CD4-positive, alpha-beta T cell (primary cell): Measurements from ENCODE around the gene MEAF6. TPM values are rescaled to one million over a fixed set of nuclear protein-coding genes. Genes with fewer than 3 reads are reported as not detected.

ENCODE experiments used
- ATAC-seq: fragments of 200-7000 bp; cut with Tn5 transposase; one replicate; pipeline ENCODE4 v1.10.0; 2022; ENCODE audit warnings: mild to moderate bottlenecking; ENCODE audit not compliant: poor library complexity
- CTCF ChIA-PET: fragments of 350-600 bp; sonication (Branson Sonifier 250); formaldehyde crosslinking; loops from one replicate; lab custom pipeline; 2021; ENCODE audit warnings: antibody characterized with exemption, inconsistent platforms; lab: Charles Lee
- POLR2A ChIA-PET: fragments of 350-600 bp; sonication (Branson Sonifier 250); formaldehyde crosslinking; loops from one replicate; lab custom pipeline; 2021; ENCODE audit warnings: antibody characterized with exemption, inconsistent platforms; lab: Charles Lee
- DNase-seq, 14 experiments: peaks; one replicate each; pipeline ENCODE4 v3.0.0-alpha.2; 2013 to 2020; ENCODE audit warnings: mixed read lengths in 2 of 14
- H3K27ac ChIP-seq, 2 donors: one replicate each; pipeline versions ENCODE4 v1.5.1 to v1.7.0; 2013; ENCODE audit warnings: low read length in 2 of 2, low read depth in 1 of 2, mild to moderate bottlenecking in 1 of 2
- H3K27me3 ChIP-seq, 2 experiments: 1 replicate in 1 of 2; 2 replicates in 1 of 2; pipeline versions ENCODE4 v1.6.1 to v1.7.0; 2013; ENCODE audit warnings: low read length in 2 of 2, control low read depth in 1 of 2, mild to moderate bottlenecking in 1 of 2, moderate library complexity in 1 of 2; ENCODE audit not compliant: insufficient read depth in 2 of 2, control insufficient read depth in 1 of 2
- H3K36me3 ChIP-seq: one replicate; pipeline ENCODE4 v1.6.1; 2013; ENCODE audit warnings: low read length, control low read depth; ENCODE audit not compliant: insufficient read depth
- H3K4me1 ChIP-seq: one replicate; pipeline ENCODE4 v1.6.1; 2013; ENCODE audit warnings: low read length, control low read depth; ENCODE audit not compliant: insufficient read depth
- H3K4me3 ChIP-seq: one replicate; pipeline ENCODE4 v1.5.1; 2013; ENCODE audit warnings: mild to moderate bottlenecking, low read length, moderate library complexity
- H3K9me3 ChIP-seq, 2 experiments: 1 replicate in 1 of 2; 2 replicates in 1 of 2; pipeline versions ENCODE4 v1.6.1 to v1.7.0; 2013; ENCODE audit warnings: low read length in 2 of 2, mild to moderate bottlenecking in 2 of 2, control low read depth in 1 of 2, moderate library complexity in 1 of 2; ENCODE audit not compliant: control insufficient read depth in 1 of 2, insufficient read depth in 1 of 2
- H3K27ac Mint-ChIP-seq: one replicate; pipeline ENCODE4 v1.8.0; 2020; ENCODE audit warnings: mixed read lengths
- H3K27me3 Mint-ChIP-seq: one replicate; pipeline ENCODE4 v1.8.0; 2021; ENCODE audit warnings: mixed read lengths
- H3K36me3 Mint-ChIP-seq: one replicate; pipeline ENCODE4 v1.8.0; 2021; ENCODE audit warnings: low read depth, mixed read lengths
- H3K4me1 Mint-ChIP-seq: one replicate; pipeline ENCODE4 v1.8.0; 2021; ENCODE audit warnings: low read depth, mixed read lengths
- H3K4me3 Mint-ChIP-seq: one replicate; pipeline ENCODE4 v1.8.0; 2020; ENCODE audit warnings: mild to moderate bottlenecking, mixed read lengths
- H3K9me3 Mint-ChIP-seq: one replicate; pipeline ENCODE4 v1.8.0; 2020; ENCODE audit warnings: mixed read lengths
- intact Hi-C, 2 experiments: fragments of 100-400 bp; cut with DNase I in 1 of 2; cut with micrococcal nuclease in 1 of 2; formaldehyde crosslinking; loops; one replicate each; pipeline versions ENCODE4 v1.15.1 to v1.9.0; 2023 to 2025; cut with DNase I, micrococcal nuclease
- total RNA-seq, 174 experiments: library from RNA in 2 of 174; stranded (reverse) in 2 of 174; gene quantifications; one replicate each; pipeline ENCODE4 v1.2.3 and lab custom pipeline; 2021 to 2026
- TF ChIP-seq, protein P1 (sequence below): fragments of 200-600 bp; IDR thresholded peaks from one replicate; pipeline ENCODE4 v1.8.0; 2022; ENCODE audit warnings: antibody characterized with exemption, mild to moderate bottlenecking

Gene MEAF6
- total RNA-seq, 2 experiments from 2014 or later = 39.0 to 41.5 TPM

DNA sequence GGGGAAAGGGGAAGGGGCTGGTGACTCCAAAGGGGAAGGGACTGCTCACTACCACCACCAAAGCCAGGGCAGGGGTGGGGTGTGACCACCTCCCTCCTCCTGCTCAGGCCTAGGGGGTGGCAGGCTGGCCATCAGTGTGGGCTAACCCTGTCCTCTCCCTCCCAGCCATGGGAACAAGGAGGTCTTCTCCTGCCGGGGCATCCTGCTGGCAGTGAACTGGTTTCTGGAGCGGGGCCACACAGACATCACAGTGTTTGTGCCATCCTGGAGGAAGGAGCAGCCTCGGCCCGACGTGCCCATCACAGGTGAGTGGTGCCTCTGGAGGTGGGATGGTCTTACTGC is 34.5 kb downstream of the MEAF6 start:
- Histone ChIP-seq H3K4me3 (peak overlapping the region; percentile 92), H3K4me1 (peaks cover 67% of the 10 kb centered on the region), H3K27me3 (no peaks in the 10 kb centered on the region), H3K27ac (peak overlapping the region; percentile 95 to 97), H3K9me3 (no peaks in the 10 kb centered on the region), H3K36me3 (peaks cover 87% of the 10 kb centered on the region)
- no peaks in the 10 kb centered on the region for H3K27me3 Mint-ChIP-seq
- POLR2A ChIA-PET = interaction anchor here (2.3 to 10.8 kb wide), 3 partner anchors 7 to 34 kb away, joined by 14 to 136 read pairs (median 28); partner anchors contain the start of gene MEAF6
- peaks cover 94% of the 10 kb centered on the region for H3K36me3 Mint-ChIP-seq
- no peaks in the 10 kb centered on the region for H3K9me3 Mint-ChIP-seq
- CTCF ChIA-PET = interaction anchor here (0.5 to 4.1 kb wide), 2 partner anchors 16 to 34 kb away, joined by 3 to 28 read pairs; partner anchors contain the start of gene MEAF6
- intact Hi-C loops = no loop called here
- DNase-seq (peak in 1 of 14 experiments; percentile 40), ATAC-seq (no peak)
- H3K27ac Mint-ChIP-seq = peak overlapping the region; percentile 100
- peak overlapping the region; percentile 97 for H3K4me3 Mint-ChIP-seq
- H3K4me1 Mint-ChIP-seq = peaks cover 54% of the 10 kb centered on the region
- TF ChIP-seq, protein P1, sequence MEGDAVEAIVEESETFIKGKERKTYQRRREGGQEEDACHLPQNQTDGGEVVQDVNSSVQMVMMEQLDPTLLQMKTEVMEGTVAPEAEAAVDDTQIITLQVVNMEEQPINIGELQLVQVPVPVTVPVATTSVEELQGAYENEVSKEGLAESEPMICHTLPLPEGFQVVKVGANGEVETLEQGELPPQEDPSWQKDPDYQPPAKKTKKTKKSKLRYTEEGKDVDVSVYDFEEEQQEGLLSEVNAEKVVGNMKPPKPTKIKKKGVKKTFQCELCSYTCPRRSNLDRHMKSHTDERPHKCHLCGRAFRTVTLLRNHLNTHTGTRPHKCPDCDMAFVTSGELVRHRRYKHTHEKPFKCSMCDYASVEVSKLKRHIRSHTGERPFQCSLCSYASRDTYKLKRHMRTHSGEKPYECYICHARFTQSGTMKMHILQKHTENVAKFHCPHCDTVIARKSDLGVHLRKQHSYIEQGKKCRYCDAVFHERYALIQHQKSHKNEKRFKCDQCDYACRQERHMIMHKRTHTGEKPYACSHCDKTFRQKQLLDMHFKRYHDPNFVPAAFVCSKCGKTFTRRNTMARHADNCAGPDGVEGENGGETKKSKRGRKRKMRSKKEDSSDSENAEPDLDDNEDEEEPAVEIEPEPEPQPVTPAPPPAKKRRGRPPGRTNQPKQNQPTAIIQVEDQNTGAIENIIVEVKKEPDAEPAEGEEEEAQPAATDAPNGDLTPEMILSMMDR = peak; percentile 12

DNA sequence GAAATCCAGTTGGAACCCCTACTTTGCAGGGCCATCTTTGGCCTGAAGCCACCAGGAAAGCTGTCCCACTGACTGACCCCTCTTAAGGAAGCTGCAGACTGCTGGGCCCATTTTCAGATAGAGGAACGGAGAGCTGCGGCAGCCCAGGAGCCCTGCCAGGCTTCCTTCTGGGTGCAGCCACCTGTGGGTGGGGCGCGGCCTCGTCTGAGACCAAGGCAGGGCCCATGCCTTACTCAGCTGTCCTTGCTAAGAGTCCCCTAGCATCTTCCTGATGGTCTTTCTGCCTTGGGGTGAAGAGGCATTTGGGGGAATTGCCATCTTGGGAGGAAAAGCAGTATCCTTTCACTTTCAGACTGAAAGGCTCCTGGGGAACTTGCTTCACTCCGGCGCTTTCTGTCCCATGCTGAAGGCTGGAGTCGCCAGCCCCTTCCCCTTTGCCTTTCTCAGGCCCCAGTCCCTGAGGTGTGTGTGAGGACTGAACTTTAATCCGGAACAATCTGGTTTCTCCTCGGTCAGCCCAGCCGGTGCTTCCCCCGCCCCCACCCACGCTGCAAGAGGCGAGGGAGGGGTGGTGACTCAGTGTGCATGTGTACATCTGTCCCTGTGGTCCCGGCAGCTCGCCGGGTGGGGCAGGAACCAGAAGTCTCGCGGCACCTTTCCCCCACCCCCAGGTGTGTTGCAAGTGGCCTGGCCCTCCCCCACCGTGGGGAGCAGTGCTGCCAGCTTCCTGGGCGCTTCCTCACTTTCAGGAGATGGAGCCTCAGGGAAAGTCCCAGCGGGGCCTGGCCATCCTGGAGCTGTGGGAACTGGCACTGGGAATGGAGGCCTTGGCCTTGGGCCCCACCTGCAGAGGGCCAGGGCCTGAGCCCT is 35.1 kb downstream of the MEAF6 start:
- Mint-ChIP-seq H3K9me3 (no peaks in the 10 kb centered on the region), H3K27me3 (no peaks in the 10 kb centered on the region), H3K36me3 (peaks cover 91% of the 10 kb centered on the region), H3K4me3 (peak overlapping the region; percentile 97), H3K27ac (peak overlapping the region; percentile 100), H3K4me1 (peaks cover 56% of the 10 kb centered on the region)
- Histone ChIP-seq H3K27ac (peak overlapping the region; percentile 95 to 97), H3K4me1 (peaks cover 67% of the 10 kb centered on the region), H3K9me3 (no peaks in the 10 kb centered on the region), H3K36me3 (peaks cover 84% of the 10 kb centered on the region), H3K27me3 (no peaks in the 10 kb centered on the region), H3K4me3 (peak overlapping the region; percentile 92)
- peak; percentile 57 for ATAC-seq
- intact Hi-C loops = loop anchor here (2.0 to 5.0 kb wide), 3 partner anchors 35 to 1383 kb away; partner anchors contain the start of genes MEAF6 (in 1 of the 2) and SNIP1 (in 1 of the 2)
- ChIA-PET CTCF (interaction anchor here (0.5 to 4.1 kb wide), 5 partner anchors 8 to 533 kb away, joined by 3 to 54 read pairs (median 6); partner anchors contain the start of gene MEAF6), POLR2A (interaction anchor here (0.6 to 10.8 kb wide), 12 partner anchors 7 to 1093 kb away, joined by 3 to 136 read pairs (median 6); partner anchors contain the start of genes C1orf122, MEAF6, SNIP1 and YRDC)
- peak; percentile 63 to 96 (median 89) for DNase-seq
- TF ChIP-seq, protein P1 = no peak

DNA sequence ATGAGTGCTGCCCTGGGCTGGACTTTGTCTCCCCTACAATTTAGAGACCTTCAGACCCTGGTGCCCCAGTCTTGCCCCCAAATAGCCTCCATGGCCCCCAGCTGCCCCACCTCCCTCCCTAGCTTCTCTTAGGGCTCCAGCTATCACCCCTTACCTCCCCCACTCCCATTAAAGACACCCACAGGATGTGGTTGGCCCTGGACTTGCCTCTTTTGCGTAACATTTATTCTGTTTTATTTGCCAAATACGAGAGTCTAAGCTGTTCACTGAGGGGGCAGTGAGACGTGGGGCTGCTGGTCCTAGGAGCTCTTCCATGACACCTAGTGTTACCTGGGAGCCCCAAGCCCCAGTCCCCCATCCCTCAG is 35.7 kb downstream of the MEAF6 start:
- Mint-ChIP-seq H3K4me3 (peak overlapping the region; percentile 97), H3K36me3 (peaks cover 87% of the 10 kb centered on the region), H3K4me1 (peaks cover 53% of the 10 kb centered on the region), H3K27me3 (no peaks in the 10 kb centered on the region), H3K9me3 (no peaks in the 10 kb centered on the region), H3K27ac (peak overlapping the region; percentile 100)
- TF ChIP-seq, protein P1 = no peak
- H3K4me1 ChIP-seq = peaks cover 70% of the 10 kb centered on the region
- DNase-seq = peak in 8 of 14 experiments; percentile 20 to 87 (median 49)
- peak overlapping the region; percentile 95 to 97 for H3K27ac ChIP-seq
- no peaks in the 10 kb centered on the region for H3K27me3 ChIP-seq
- no peaks in the 10 kb centered on the region for H3K9me3 ChIP-seq
- H3K4me3 ChIP-seq = peak overlapping the region; percentile 92
- peak; percentile 5 for ATAC-seq
- intact Hi-C loops = loop anchor here (2.0 to 5.0 kb wide), 3 partner anchors 36 to 1383 kb away; partner anchors contain the start of genes MEAF6 (in 1 of the 2) and SNIP1 (in 1 of the 2)
- peaks cover 78% of the 10 kb centered on the region for H3K36me3 ChIP-seq
- POLR2A ChIA-PET = interaction anchor here (0.7 to 10.8 kb wide), 12 partner anchors 8 to 1092 kb away, joined by 3 to 136 read pairs (median 6); partner anchors contain the start of genes C1orf122, MEAF6, SNIP1 and YRDC
- CTCF ChIA-PET = interaction anchor here (0.6 to 4.1 kb wide), 4 partner anchors 8 to 35 kb away, joined by 3 to 54 read pairs (median 17); partner anchors contain the start of gene MEAF6
